GM18868 (cell line): ENCODE measurements around the gene SUDS3.
"Not testable (repeated sequence)": the region's sequence is repeated elsewhere in the genome, so short reads cannot be mapped to it uniquely, and the experiment has no call there.

ENCODE experiments used
- ATAC-seq: cut with Tn5 transposase; IDR thresholded peaks from one replicate; pipeline ENCODE4 v1.9.1; 2021; ENCODE audit warnings: mild to moderate bottlenecking, moderate library complexity; ENCODE audit not compliant: unreplicated experiment

SUDS3 gene

GRCh38 chr12:118376089-118377020, at the start of gene SUDS3:
Gene SUDS3 (plus strand): TSS chr12:118376555. CDS start chr12:118376692, 137 bp downstream.
- ATAC-seq, result peak; percentile 32

- ATAC-seq, result no peak
Measured at GRCh38 chr12:118326991-118327390, 49.4 kb upstream of the SUDS3 start.

GRCh38 chr12:118327391-118327790, 49.0 kb upstream of the SUDS3 start:
- ATAC-seq, result no peak

GRCh38 chr12:118328486-118329330, 47.6 kb upstream of the SUDS3 start:
- no peak for ATAC-seq

- peak; percentile 90 for ATAC-seq
Measured at GRCh38 chr12:118330421-118331018, 45.8 kb upstream of the SUDS3 start.

- ATAC-seq, result no peak
Measured at GRCh38 chr12:118332511-118332910, 43.8 kb upstream of the SUDS3 start.

GRCh38 chr12:118334241-118334640, 42.1 kb upstream of the SUDS3 start:
- no peak for ATAC-seq

GRCh38 chr12:118334939-118335567, 41.3 kb upstream of the SUDS3 start:
- ATAC-seq, result no peak

GRCh38 chr12:118336123-118336522, 40.2 kb upstream of the SUDS3 start:
- ATAC-seq, result no peak

GRCh38 chr12:118337194-118337838, 39.0 kb upstream of the SUDS3 start:
- ATAC-seq, result no peak

GRCh38 chr12:118342090-118342489, 34.3 kb upstream of the SUDS3 start:
- ATAC-seq, result no peak

GRCh38 chr12:118344829-118345228, 31.5 kb upstream of the SUDS3 start:
- no peak for ATAC-seq

- no peak for ATAC-seq
Measured at GRCh38 chr12:118345355-118345754, 31.0 kb upstream of the SUDS3 start.

- peak; percentile 82 for ATAC-seq
Measured at GRCh38 chr12:118346895-118347294, 29.5 kb upstream of the SUDS3 start.

- no peak for ATAC-seq
Measured at GRCh38 chr12:118347916-118348315, 28.4 kb upstream of the SUDS3 start.

GRCh38 chr12:118350908-118351559, 25.3 kb upstream of the SUDS3 start:
- no peak for ATAC-seq

- no peak for ATAC-seq
Measured at GRCh38 chr12:118353721-118354120, 22.6 kb upstream of the SUDS3 start.

- not testable (repeated sequence) for ATAC-seq
Measured at GRCh38 chr12:118354503-118354902, 21.9 kb upstream of the SUDS3 start.

- no peak for ATAC-seq
Measured at GRCh38 chr12:118354903-118355302, 21.5 kb upstream of the SUDS3 start.

- ATAC-seq, result no peak
Measured at GRCh38 chr12:118355843-118356242, 20.5 kb upstream of the SUDS3 start.
